ENCODE results near the gene ANKRD44.
"Not testable (repeated sequence)": the region's sequence is repeated elsewhere in the genome, so short reads cannot be mapped to it uniquely, and the experiment has no call there.

ANKRD44 gene

DNA sequence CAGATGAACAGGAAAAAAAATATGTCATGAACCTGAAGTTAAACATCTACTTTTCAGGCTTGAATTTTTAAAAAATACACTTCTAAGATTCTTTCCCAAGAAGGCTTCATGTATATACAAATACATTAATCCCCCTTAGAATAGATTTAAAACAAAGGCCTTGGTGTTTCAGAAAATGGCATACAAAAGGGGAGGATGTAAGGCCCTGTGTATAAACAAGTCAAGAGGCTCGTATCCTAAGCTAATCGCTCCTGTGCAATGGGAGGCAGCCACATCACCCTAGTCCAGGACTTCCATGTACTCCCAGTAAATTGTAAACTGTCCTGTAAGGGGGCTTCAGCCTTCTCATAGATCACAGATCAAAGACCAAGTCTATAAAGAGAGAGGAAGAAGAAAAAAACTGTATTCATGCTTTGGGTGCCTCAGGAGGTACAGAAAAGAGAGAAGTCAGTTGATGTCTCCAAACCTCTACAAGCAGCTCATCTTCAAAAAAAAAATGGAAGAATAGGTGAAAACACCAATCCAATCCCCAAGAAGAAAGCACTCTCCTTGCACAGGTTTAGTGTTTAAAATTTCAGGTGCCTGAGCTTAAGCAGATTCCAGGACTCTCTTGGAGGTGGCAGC is 53.9 kb downstream of the ANKRD44 start:
- DNase-seq, result no peak

- no peak for DNase-seq
These were observed 54.6 kb downstream of the ANKRD44 start for GRCh38 chr2:197256021-197256420.

DNA sequence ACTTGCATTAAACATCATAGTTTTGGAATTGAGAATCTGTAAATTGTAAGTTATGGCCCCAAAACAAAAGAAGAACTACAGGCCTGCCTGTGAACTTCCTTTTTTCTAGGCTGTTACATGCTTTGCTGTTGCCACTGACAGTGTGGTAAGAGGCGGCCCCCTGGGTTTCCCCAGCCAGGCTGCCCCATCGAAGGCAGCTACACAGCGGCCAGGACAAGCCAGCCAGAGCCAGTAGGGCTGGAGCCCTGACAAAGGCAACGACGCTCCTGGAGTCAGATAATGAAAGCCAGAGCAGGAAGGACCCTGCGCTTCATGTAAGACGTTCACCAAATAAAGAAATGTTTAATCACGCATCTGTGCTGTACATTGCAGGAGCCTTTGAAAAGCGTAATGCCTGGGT is 55.0 kb downstream of the ANKRD44 start:
- DNase-seq, result no peak

GRCh38 chr2:197254776-197255530 is 55.6 kb downstream of the ANKRD44 start:
- no peak for DNase-seq

- no peak for DNase-seq
These were observed 59.0 kb downstream of the ANKRD44 start for GRCh38 chr2:197251576-197251975.

GRCh38 chr2:197251163-197251562 is 59.4 kb downstream of the ANKRD44 start:
- no peak for DNase-seq

- DNase-seq, result no peak
These were observed 60.5 kb downstream of the ANKRD44 start for GRCh38 chr2:197250084-197250397.

DNA sequence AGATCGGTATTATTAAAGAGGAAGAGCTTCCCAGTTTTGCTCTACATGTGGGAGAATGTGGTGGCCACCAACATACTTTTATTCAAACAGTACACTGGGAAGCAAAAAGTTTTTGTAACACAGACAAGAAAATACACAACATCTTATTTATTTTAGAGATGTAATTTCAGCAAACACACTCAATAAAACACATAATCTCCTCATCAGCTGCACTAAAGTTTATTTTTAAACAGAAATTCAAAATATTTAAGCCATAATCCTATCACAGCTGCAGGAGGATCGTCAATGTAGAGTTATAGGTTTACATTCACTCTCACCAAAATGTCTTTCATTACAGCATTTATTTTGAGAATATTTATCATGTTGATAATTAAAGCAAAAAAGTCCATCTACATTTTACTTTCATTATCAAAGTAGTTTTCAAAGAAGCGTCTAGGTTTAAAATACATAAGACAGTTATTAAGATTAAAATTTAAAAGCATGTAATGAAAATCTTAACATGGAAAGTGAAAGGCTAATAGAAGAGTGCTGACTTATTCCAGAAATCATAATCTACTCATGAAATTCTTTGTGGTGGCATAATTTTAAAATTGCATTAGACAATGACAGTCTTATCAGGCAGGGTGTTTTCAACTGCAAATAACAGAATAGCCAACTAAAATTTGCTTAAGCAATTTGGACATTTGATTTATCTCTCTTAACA is 61.0 kb downstream of the ANKRD44 start:
- DNase-seq, result no peak

DNA sequence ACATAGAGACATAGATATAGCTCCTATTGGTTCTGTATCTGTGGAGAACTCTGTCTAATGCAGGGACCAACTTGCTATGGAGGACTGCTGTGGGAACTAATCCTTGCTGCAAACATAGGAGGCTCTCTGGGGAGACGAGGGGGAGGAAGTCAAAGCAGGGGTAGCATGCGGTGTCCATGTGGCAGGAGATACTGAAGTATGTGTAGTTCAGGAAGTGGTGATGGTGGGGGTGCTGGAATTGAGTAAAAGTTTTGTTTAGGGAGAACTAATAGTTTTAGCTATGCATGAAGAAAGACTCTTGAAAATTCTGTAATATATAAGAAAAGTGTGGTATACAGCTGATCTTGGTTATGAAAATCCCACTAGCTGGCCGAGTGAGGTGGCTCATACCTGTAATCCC is 62.0 kb downstream of the ANKRD44 start:
- no peak for DNase-seq

DNA sequence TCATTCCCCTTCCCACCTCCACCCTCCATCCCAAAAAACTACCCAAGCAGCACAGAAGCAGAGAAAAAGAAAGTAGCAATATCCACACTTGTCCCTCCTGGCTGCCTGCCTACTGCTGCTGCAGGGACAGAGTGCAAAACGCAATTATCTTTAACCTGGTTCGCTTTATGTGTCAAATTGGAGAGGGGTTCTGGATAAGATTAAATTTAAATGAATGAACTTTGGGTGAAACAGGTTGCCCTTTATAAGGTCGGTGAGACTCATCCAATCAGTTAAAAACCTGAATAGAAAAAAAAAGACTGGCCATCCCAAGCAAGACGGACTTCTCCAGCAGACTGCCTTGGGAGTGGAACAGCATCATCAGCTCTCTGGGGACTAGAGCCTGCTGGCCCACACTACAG is 62.6 kb downstream of the ANKRD44 start:
- no peak for DNase-seq

GRCh38 chr2:197247083-197247482 is 63.5 kb downstream of the ANKRD44 start:
- no peak for DNase-seq

- DNase-seq, result no peak
These were observed 64.5 kb downstream of the ANKRD44 start for GRCh38 chr2:197245829-197246804.

- DNase-seq, result no peak
These were observed 66.2 kb downstream of the ANKRD44 start for GRCh38 chr2:197244349-197244748.

- DNase-seq, result no peak
These were observed 67.9 kb downstream of the ANKRD44 start for GRCh38 chr2:197242719-197243118.

DNA sequence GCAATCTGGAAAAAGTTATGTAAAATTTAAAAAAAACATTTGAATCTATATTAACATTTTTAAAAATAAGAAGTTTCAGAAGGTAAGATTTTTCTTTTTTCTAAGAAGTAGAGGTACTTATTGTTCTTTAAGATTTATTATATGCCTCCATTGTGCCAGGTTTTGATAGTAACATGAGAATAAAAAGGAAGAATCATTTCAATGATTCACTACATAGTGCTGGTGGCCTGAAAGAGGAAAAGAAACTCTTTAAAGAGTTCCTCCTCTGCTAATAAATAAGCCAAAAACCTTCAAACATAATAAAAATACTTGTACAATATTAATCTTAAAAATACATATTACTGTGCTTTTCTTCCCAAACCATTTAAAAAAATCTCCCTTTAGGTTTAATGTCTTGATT is 69.0 kb downstream of the ANKRD44 start:
- DNase-seq, result no peak

- no peak for DNase-seq
These were observed 69.4 kb downstream of the ANKRD44 start for GRCh38 chr2:197241153-197241552.

DNA sequence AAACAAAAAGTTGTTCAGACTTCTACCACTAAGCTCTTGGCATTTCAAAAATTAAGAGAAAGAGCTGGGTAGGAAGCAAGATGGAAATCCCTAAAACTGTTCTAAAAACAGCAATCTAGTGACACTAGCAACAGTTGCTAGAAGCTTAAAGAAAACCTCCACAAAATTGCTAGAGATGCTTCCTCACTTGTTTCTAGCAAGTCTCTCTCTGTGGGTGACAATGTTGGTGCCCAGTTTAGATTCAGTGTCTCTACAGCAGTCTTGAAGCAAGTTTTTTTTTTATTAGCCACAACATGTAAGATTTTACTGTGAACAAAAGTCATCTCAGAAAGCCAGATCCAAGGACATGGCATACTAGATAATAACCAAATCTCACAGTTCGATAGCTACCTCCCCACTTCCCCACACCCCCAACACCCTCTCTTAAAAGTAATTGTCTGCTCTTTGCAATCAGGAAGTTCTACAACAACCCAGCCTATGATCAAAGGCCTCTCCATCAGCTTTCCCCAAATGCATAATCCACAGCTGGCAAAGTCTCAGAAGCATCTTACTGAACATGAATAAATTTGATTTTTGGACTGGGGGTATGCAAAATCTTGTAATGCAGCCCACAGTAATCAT is 70.0 kb downstream of the ANKRD44 start:
- DNase-seq, result no peak

DNA sequence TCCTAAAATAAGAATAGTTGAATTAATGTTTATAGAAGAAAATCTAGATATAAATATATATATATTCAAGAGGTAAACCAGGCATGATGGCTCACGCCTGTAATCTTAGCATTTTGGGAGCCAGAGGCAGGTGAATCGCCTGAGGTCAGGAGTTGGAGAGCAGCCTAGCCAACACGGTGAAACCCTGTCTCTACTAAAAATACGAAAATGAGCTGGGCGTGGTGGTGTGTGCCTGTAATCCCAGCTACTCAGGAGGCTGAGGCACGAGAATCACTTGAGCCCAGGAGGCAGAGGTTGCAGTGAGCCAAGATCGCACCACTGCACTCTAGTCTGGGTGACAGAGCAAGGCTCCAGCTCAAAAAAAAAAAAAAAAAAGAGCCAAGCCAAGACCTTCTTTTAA is 70.6 kb downstream of the ANKRD44 start:
- not testable (repeated sequence) for DNase-seq

GRCh38 chr2:197239434-197239833 is 71.1 kb downstream of the ANKRD44 start:
- DNase-seq, result no peak

GRCh38 chr2:197238043-197238365 is 72.6 kb downstream of the ANKRD44 start:
- no peak for DNase-seq

DNA sequence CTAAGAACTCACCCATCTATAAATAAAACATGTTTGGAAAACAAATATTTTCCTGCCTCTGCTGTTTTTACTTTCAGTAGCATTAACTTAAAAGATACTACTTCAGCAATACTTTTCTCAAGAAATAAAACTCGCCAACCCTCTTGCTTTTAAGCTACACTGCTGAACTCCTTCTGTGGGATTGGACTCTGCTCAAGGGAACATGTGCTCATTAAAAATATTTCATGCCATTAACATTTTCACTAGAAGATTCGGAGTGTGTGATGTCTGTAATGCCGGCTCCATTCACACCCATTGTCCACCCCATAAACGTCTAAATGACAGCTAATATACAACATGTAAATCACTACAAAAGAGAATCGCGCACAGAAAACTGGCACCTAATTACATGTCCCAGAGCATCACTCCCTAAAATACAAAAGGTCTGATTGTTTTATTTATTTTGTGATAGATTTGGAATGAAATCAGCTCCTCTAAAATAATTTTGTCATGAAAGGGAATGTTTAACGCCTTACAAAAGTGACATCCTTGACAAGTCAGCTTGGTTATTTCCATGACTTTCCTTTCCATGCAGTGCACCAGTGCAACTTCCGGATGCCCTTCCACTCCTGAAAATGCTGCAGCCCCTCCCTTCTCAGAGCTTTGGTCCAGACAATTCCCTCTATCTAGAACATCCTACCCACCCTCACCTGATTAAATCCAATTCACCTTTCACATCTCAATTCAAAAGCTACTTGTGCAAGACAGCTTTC is 73.1 kb downstream of the ANKRD44 start:
- no peak for DNase-seq

GRCh38 chr2:197236816-197237215 is 73.8 kb downstream of the ANKRD44 start:
- DNase-seq, result no peak
